ENCODE measurements around the gene ICA1L. TPM values are rescaled to one million over a fixed set of nuclear protein-coding genes. Genes with fewer than 3 reads are reported as not detected.

Gene ICA1L
- total and polyA plus RNA-seq, 2 of the 4 experiments (the other 2 are of a cell fraction), result 1.7 to 1.8 TPM

DNA sequence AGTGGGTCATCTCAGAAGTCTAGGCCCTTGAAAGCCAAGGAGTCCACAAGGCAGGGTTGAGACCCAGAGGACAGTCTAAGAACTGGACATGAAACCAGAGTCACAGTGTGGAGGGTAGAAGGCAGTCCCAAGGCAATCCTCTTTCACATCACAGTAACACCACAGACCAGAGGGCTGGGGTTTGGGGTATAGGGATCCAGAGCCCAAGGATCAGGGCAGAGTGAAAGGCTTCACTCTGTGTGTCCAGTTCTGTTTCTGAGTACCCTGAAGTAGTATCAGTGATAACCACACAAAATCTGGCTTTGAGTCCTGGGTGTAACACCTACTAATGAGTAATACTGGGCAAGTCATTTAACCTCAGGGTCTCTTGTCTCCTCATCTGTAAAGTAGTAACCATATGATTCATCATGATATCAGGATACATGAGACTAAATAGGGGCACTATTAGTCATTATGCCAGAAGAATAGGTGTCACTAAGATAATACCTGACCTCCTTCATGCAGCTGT, 91.0 kb downstream of the ICA1L start:
- no peak overlapping the region for H3K56ac ChIP-seq (ENCODE audit: extremely low read depth, insufficient read depth, low read length)
- H3K79me1 ChIP-seq (ENCODE audit: low read depth in 1 of 2, low read length in 2 of 2), result no peaks in the 10 kb centered on the region
- H3K4me1 ChIP-seq (ENCODE audit: control insufficient read depth, insufficient read depth, low read length), result peaks cover 3% of the 10 kb centered on the region
- dilution Hi-C loops (cut with HindIII; ENCODE audit: low sequenced_read_pairs, unreplicated experiment), result no loop called here
- no peak overlapping the region for H3K23ac ChIP-seq (ENCODE audit: low read depth, low read length)
- no peak overlapping the region for H2AK9ac ChIP-seq (replicated peaks; ENCODE audit: low read depth, low read length, poor library complexity)
- ATAC-seq (ENCODE audit: low read depth) (peak; percentile 61), DNase-seq (peak; percentile 85)
- H3K18ac ChIP-seq (ENCODE audit: low read depth, low read length), result no peak overlapping the region
- H3K9ac ChIP-seq (ENCODE audit: low read depth, low read length), result no peak overlapping the region
- H2AK5ac ChIP-seq (ENCODE audit: low read depth, low read length), result no peak overlapping the region
- no peaks in the 10 kb centered on the region for H3K9me1 ChIP-seq (ENCODE audit: insufficient read depth, low read length)
- no peak overlapping the region for H2BK120ac ChIP-seq (ENCODE audit: low read depth, low read length)
- TF ChIP-seq MAZ (IDR thresholded peaks at IDR 0.05; ENCODE audit: borderline replicate concordance, low read depth, low read length) (no peak), RAD21 (IDR thresholded peaks at IDR 0.05; ENCODE audit: low read length) (no peak), BHLHE40 (IDR thresholded peaks at IDR 0.05; ENCODE audit: low read depth, low read length) (peak; percentile 63; the same call in 1 of the 2 replicates), NFE2L2 (IDR thresholded peaks at IDR 0.05; ENCODE audit: low read depth, low read length) (no peak), CEBPB (IDR thresholded peaks at IDR 0.05; ENCODE audit: low read depth, low read length) (no peak), RCOR1 (IDR thresholded peaks at IDR 0.05; ENCODE audit: insufficient replicate concordance, low read length) (no peak), MXI1 (IDR thresholded peaks at IDR 0.05; ENCODE audit: borderline replicate concordance, low read depth, low read length) (no peak), SMC3 (IDR thresholded peaks at IDR 0.05; ENCODE audit: low read depth, low read length) (no peak), POLR2A (IDR thresholded peaks at IDR 0.05; ENCODE audit: low read depth, low read length) (no peak), FOS (IDR thresholded peaks at IDR 0.05; ENCODE audit: low read depth, low read length) (peak; percentile 90)
- TF ChIP-seq, protein P1, sequence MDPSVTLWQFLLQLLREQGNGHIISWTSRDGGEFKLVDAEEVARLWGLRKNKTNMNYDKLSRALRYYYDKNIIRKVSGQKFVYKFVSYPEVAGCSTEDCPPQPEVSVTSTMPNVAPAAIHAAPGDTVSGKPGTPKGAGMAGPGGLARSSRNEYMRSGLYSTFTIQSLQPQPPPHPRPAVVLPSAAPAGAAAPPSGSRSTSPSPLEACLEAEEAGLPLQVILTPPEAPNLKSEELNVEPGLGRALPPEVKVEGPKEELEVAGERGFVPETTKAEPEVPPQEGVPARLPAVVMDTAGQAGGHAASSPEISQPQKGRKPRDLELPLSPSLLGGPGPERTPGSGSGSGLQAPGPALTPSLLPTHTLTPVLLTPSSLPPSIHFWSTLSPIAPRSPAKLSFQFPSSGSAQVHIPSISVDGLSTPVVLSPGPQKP (IDR thresholded peaks at IDR 0.05; ENCODE audit: borderline replicate concordance, low read depth, low read length), result no peak
- TF ChIP-seq, protein P2, sequence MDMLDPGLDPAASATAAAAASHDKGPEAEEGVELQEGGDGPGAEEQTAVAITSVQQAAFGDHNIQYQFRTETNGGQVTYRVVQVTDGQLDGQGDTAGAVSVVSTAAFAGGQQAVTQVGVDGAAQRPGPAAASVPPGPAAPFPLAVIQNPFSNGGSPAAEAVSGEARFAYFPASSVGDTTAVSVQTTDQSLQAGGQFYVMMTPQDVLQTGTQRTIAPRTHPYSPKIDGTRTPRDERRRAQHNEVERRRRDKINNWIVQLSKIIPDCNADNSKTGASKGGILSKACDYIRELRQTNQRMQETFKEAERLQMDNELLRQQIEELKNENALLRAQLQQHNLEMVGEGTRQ (IDR thresholded peaks at IDR 0.05; ENCODE audit: low read depth, low read length), result no peak
- H3K4me3 ChIP-seq (ENCODE audit: insufficient read depth, low read depth, low read length), result no peak overlapping the region
- peak overlapping the region; percentile 35; the same call in 1 of the 2 replicates for H3K14ac ChIP-seq (replicated peaks; ENCODE audit: low read depth, low read length)
- H4K5ac ChIP-seq (ENCODE audit: low read depth, low read length), result peak overlapping the region; percentile 24; the same call in 1 of the 2 replicates
- H3K9me3 ChIP-seq (ENCODE audit: control insufficient read depth, insufficient read depth, low read length), result no peaks in the 10 kb centered on the region
- 0 out of 2 replicates have a peak, but pooled peaks cover 4% of the 10 kb centered on the region for H3K36me3 ChIP-seq (ENCODE audit: control insufficient read depth, insufficient read depth, low read length)
- H4K20me1 ChIP-seq (ENCODE audit: insufficient read depth, low read length), result no peaks in the 10 kb centered on the region
- ChIA-PET CTCF (no interaction called here), POLR2A (ENCODE audit: unreplicated experiment) (no interaction called here)
- H2BK5ac ChIP-seq (ENCODE audit: low read depth, low read length, poor library complexity, severe bottlenecking), result no peak overlapping the region
- H3K27ac ChIP-seq (ENCODE audit: insufficient read depth, low read length), result no peak overlapping the region
- H2AFZ ChIP-seq (replicated peaks; ENCODE audit: low read length, poor library complexity), result no peak overlapping the region
- no TSS peak for BruUV-seq (replicated peaks)
- H3K4me2 ChIP-seq (ENCODE audit: low read depth, low read length), result peak overlapping the region; percentile 17; the same call in 1 of the 2 replicates
- H3K27me3 ChIP-seq (ENCODE audit: control insufficient read depth, insufficient read depth, low read length), result no peaks in the 10 kb centered on the region
- no peak overlapping the region for H2BK15ac ChIP-seq (ENCODE audit: low read depth, low read length)
- no peak overlapping the region for H4K8ac ChIP-seq (ENCODE audit: low read depth in 2 of 2, low read length in 2 of 2)
- no peak overlapping the region for H2BK20ac ChIP-seq (ENCODE audit: low read depth, low read length)
- intact Hi-C loops (cut with micrococcal nuclease), result no loop called here
- in situ Hi-C loops (cut with MboI; ENCODE audit: low sequenced_read_pairs), result no loop called here
- no peak overlapping the region for H4K91ac ChIP-seq (ENCODE audit: insufficient read depth, low read depth, low read length)
- H3K4ac ChIP-seq (ENCODE audit: low read depth, low read length), result peak overlapping the region; percentile 20; the same call in 1 of the 2 replicates

All from IMR-90 (cell line).